ENCODE results near the gene C11orf68. TPM values are rescaled to one million over a fixed set of nuclear protein-coding genes. Genes with fewer than 3 reads are reported as not detected.

C11orf68 gene
- total and polyA plus RNA-seq, 9 of the 15 experiments (the other 6 are each of a cell fraction or from before 2014, with no cell fraction given) = 3.6 to 35.9 (median 12.8) TPM

DNA sequence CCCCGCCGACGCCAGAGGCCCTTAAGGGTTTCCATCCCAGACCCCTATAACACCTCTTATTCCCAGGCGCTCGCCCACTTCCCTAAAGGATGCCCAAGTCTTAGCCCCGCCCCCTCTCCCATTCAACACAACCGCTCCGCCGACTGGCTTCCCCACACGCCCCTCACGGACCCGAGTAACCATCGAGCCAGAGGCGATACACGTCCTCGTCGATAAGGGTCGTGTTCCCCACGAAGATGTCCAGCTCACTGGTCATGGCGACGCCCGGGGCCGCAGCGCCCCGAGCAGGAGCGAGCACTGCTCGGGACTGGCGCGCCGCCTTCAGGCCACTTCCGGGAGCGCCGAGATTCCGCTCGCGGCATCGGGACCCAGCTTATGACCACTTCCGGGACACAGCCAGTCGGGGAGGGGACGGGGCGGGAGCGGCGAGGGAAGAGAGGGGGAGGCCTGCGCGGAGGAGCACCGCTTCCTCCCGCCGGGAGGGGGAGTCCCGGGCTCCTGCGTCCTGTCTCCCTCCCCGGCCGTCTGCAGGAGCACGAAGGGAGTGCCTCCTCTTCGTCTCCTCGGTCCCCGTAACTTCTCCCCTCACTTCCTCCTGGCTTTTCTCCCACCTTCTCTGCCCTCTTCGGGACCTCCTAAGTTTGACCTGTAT, 30.6 kb downstream of the C11orf68 start, which contains the start of gene FIBP (continued):
- TF ChIP-seq, protein P1, sequence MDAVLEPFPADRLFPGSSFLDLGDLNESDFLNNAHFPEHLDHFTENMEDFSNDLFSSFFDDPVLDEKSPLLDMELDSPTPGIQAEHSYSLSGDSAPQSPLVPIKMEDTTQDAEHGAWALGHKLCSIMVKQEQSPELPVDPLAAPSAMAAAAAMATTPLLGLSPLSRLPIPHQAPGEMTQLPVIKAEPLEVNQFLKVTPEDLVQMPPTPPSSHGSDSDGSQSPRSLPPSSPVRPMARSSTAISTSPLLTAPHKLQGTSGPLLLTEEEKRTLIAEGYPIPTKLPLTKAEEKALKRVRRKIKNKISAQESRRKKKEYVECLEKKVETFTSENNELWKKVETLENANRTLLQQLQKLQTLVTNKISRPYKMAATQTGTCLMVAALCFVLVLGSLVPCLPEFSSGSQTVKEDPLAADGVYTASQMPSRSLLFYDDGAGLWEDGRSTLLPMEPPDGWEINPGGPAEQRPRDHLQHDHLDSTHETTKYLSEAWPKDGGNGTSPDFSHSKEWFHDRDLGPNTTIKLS (IDR thresholded peaks at IDR 0.05; ENCODE audit: borderline replicate concordance, low read depth) = peak; percentile 60
- TF ChIP-seq POLR2H (tag; IDR thresholded peaks at IDR 0.05; ENCODE audit: low read depth) (peak; percentile 62), MAZ (CRISPR knock-in tag; conservative IDR thresholded peaks at IDR 0.05 in 1 of 2, IDR thresholded peaks at IDR 0.05 in 1 of 2) (peak; percentile 97 to 98), CBX1 (IDR thresholded peaks at IDR 0.05; ENCODE audit: low read depth) (peak; percentile 75), ZNF785 (CRISPR knock-in tag; IDR thresholded peaks at IDR 0.05) (no peak), SRSF7 (optimal IDR thresholded peaks at IDR 0.05; ENCODE audit: low read depth, low read length) (no peak), TAF1 (IDR thresholded peaks at IDR 0.05; ENCODE audit: control insufficient read depth, extremely low read depth, insufficient read depth, low read length, severe bottlenecking) (peak; percentile 79), SMARCA5 (IDR thresholded peaks at IDR 0.05) (no peak), ZNF431 (CRISPR knock-in tag; IDR thresholded peaks at IDR 0.05) (0 out of 2 replicates have a peak, but pooled peaks have one; percentile 45), CC2D1A (IDR thresholded peaks at IDR 0.05) (no peak), CTBP1 (IDR thresholded peaks at IDR 0.05; ENCODE audit: borderline replicate concordance) (peak; percentile 95), ZNF197 (CRISPR knock-in tag; IDR thresholded peaks at IDR 0.05; ENCODE audit: low read depth) (no peak), NCOR1 (IDR thresholded peaks at IDR 0.05) (peak; percentile 55), NR3C1 (CRISPR knock-in tag; IDR thresholded peaks at IDR 0.05) (no peak), ZNF274 (IDR thresholded peaks at IDR 0.05; ENCODE audit: borderline replicate concordance, low read depth, low read length) (no peak), ZNF224 (CRISPR knock-in tag; IDR thresholded peaks at IDR 0.05) (no peak)
- TF ChIP-seq, protein P2, sequence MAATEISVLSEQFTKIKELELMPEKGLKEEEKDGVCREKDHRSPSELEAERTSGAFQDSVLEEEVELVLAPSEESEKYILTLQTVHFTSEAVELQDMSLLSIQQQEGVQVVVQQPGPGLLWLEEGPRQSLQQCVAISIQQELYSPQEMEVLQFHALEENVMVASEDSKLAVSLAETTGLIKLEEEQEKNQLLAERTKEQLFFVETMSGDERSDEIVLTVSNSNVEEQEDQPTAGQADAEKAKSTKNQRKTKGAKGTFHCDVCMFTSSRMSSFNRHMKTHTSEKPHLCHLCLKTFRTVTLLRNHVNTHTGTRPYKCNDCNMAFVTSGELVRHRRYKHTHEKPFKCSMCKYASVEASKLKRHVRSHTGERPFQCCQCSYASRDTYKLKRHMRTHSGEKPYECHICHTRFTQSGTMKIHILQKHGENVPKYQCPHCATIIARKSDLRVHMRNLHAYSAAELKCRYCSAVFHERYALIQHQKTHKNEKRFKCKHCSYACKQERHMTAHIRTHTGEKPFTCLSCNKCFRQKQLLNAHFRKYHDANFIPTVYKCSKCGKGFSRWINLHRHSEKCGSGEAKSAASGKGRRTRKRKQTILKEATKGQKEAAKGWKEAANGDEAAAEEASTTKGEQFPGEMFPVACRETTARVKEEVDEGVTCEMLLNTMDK (IDR thresholded peaks at IDR 0.05; ENCODE audit: borderline replicate concordance, insufficient read depth, low read depth, low read length, poor library complexity, severe bottlenecking) = peak; percentile 62
- TF ChIP-seq, protein P3, sequence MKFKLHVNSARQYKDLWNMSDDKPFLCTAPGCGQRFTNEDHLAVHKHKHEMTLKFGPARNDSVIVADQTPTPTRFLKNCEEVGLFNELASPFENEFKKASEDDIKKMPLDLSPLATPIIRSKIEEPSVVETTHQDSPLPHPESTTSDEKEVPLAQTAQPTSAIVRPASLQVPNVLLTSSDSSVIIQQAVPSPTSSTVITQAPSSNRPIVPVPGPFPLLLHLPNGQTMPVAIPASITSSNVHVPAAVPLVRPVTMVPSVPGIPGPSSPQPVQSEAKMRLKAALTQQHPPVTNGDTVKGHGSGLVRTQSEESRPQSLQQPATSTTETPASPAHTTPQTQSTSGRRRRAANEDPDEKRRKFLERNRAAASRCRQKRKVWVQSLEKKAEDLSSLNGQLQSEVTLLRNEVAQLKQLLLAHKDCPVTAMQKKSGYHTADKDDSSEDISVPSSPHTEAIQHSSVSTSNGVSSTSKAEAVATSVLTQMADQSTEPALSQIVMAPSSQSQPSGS (CRISPR knock-in tag; IDR thresholded peaks at IDR 0.05) = no peak
- TF ChIP-seq, protein P4, sequence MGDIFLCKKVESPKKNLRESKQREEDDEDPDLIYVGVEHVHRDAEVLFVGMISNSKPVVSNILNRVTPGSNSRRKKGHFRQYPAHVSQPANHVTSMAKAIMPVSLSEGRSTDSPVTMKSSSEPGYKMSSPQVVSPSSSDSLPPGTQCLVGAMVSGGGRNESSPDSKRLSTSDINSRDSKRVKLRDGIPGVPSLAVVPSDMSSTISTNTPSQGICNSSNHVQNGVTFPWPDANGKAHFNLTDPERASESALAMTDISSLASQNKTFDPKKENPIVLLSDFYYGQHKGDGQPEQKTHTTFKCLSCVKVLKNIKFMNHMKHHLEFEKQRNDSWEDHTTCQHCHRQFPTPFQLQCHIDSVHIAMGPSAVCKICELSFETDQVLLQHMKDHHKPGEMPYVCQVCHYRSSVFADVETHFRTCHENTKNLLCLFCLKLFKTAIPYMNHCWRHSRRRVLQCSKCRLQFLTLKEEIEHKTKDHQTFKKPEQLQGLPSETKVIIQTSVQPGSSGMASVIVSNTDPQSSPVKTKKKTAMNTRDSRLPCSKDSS (IDR thresholded peaks at IDR 0.05; ENCODE audit: low read depth, partially characterized antibody) = no peak
- TF ChIP-seq, protein P5, sequence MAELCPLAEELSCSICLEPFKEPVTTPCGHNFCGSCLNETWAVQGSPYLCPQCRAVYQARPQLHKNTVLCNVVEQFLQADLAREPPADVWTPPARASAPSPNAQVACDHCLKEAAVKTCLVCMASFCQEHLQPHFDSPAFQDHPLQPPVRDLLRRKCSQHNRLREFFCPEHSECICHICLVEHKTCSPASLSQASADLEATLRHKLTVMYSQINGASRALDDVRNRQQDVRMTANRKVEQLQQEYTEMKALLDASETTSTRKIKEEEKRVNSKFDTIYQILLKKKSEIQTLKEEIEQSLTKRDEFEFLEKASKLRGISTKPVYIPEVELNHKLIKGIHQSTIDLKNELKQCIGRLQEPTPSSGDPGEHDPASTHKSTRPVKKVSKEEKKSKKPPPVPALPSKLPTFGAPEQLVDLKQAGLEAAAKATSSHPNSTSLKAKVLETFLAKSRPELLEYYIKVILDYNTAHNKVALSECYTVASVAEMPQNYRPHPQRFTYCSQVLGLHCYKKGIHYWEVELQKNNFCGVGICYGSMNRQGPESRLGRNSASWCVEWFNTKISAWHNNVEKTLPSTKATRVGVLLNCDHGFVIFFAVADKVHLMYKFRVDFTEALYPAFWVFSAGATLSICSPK (IDR thresholded peaks at IDR 0.05; ENCODE audit: borderline replicate concordance) = no peak
